PC-3 (cell line): ENCODE results near the gene PKP2. TPM values are rescaled to one million over a fixed set of nuclear protein-coding genes. Genes with fewer than 3 reads are reported as not detected.

Experiments
- ATAC-seq: fragments of 200-7000 bp; cut with Tn5 transposase; 2 replicates; pipeline ENCODE4 v1.9.1; 2020; ENCODE audit warnings: mild to moderate bottlenecking, moderate library complexity
- BruUV-seq: library from RNA; stranded (reverse); fragments of 400-500 nt; replicated peaks from 2 replicates; lab custom pipeline; 2021; lab: Mats Ljungman, UMichigan
- CTCF ChIA-PET: fragments of 300-600 bp; sonication (Branson Sonifier 250); formaldehyde crosslinking; loops from one replicate; lab custom pipeline; 2022; ENCODE audit warnings: antibody characterized with exemption; lab: Charles Lee
- POLR2A ChIA-PET: fragments of 300-600 bp; sonication (Branson Sonifier 250); formaldehyde crosslinking; loops from one replicate; lab custom pipeline; 2022; ENCODE audit warnings: antibody characterized with exemption; ENCODE audit not compliant: unreplicated experiment; lab: Charles Lee
- DNase-seq: peaks from one replicate; pipeline ENCODE4 v3.0.0-alpha.2; 2015
- H2AFZ ChIP-seq: fragments of 300-600 bp; sonication (generic); 2 replicates; pipeline ENCODE4 v1.6.0; 2016; ENCODE audit warnings: antibody characterized with exemption, low read length
- H3F3A ChIP-seq: fragments of 300-600 bp; sonication (generic); one replicate; pipeline ENCODE4 v1.6.0; 2017; ENCODE audit warnings: antibody characterized with exemption, low read length, control low read depth, mild to moderate bottlenecking; ENCODE audit not compliant: unreplicated experiment
- H3K27ac ChIP-seq: fragments of 300-600 bp; sonication (generic); 2 replicates; pipeline ENCODE4 v1.5.1; 2016; ENCODE audit warnings: mild to moderate bottlenecking, low read length
- H3K27me3 ChIP-seq: fragments of 300-600 bp; sonication (generic); 2 replicates; pipeline ENCODE4 v1.6.1; 2016; ENCODE audit warnings: low read length, mixed read lengths
- H3K36me3 ChIP-seq: fragments of 300-600 bp; sonication (generic); 2 replicates; pipeline ENCODE4 v1.6.1; 2016; ENCODE audit warnings: low read depth, mixed run types, low read length, mixed read lengths
- H3K4me1 ChIP-seq: fragments of 300-600 bp; sonication (generic); 2 replicates; pipeline ENCODE4 v1.5.1; 2016; ENCODE audit warnings: low read length; ENCODE audit not compliant: insufficient read depth
- H3K4me2 ChIP-seq: fragments of 300-600 bp; sonication (generic); 2 replicates; pipeline ENCODE4 v1.6.0; 2016; ENCODE audit warnings: low read length
- H3K4me3 ChIP-seq: fragments of 300-600 bp; sonication (generic); 2 replicates; pipeline ENCODE4 v1.5.1; 2016; ENCODE audit warnings: mild to moderate bottlenecking, low read length, mixed read lengths
- H3K79me2 ChIP-seq: fragments of 300-600 bp; sonication (generic); 2 replicates; pipeline ENCODE4 v1.6.1; 2017; ENCODE audit warnings: low read length, mixed read lengths
- H3K9ac ChIP-seq: fragments of 300-600 bp; sonication (generic); 2 replicates; pipeline ENCODE4 v1.6.0; 2016; ENCODE audit warnings: mild to moderate bottlenecking, low read length
- H3K9me2 ChIP-seq: fragments of 300-600 bp; sonication (generic); replicated peaks from 2 replicates; pipeline ENCODE4 v1.6.1; 2016; ENCODE audit warnings: mixed run types, low read length, mixed read lengths
- H3K9me3 ChIP-seq: fragments of 300-600 bp; sonication (generic); 2 replicates; pipeline ENCODE4 v1.6.1; 2016; ENCODE audit warnings: low read length, mixed read lengths
- H4K20me1 ChIP-seq: fragments of 300-600 bp; sonication (generic); 2 replicates; pipeline ENCODE4 v1.6.1; 2016; ENCODE audit warnings: low read length, mixed read lengths
- EZH2 ChIP-seq: fragments of 300-600 bp; sonication (generic); IDR thresholded peaks from one replicate; pipeline ENCODE4 v1.6.1; 2017; ENCODE audit warnings: antibody characterized with exemption, mild to moderate bottlenecking, low read length; ENCODE audit not compliant: unreplicated experiment
- EZH2phosphoT487 ChIP-seq: fragments of 300-600 bp; sonication (generic); IDR thresholded peaks from 2 replicates; pipeline ENCODE4 v1.6.1; 2018; ENCODE audit warnings: mild to moderate bottlenecking, antibody characterized with exemption, low read length, borderline replicate concordance
- intact Hi-C: fragments of 100-400 bp; cut with micrococcal nuclease; formaldehyde crosslinking; loops from 2 replicates; pipeline ENCODE4 v1.9.0; 2023
- total RNA-seq: library from RNA; depleted of rRNA; stranded (reverse); fragments of >200 nt; gene quantifications from 2 replicates; pipeline ENCODE4 v1.2.3, GENCODE V29; 2014
- TF ChIP-seq, protein P1 (sequence below): fragments of 300-600 bp; sonication (generic); conservative IDR thresholded peaks from 2 replicates; pipeline ENCODE4 v1.5.1; 2017; ENCODE audit warnings: antibody characterized with exemption, low read depth, mild to moderate bottlenecking, low read length

The PKP2 gene
- total RNA-seq, 1 experiment from 2014 or later, result 12.7 TPM

GRCh38 chr12:32768518-32768917 is 128.1 kb downstream of the PKP2 start:
- ChIA-PET POLR2A (no interaction called here), CTCF (no interaction called here)
- no peak overlapping the region for H2AFZ ChIP-seq
- H3K9ac ChIP-seq, result no peak overlapping the region
- BruUV-seq, result no TSS peak
- no peaks in the 10 kb centered on the region for H3K36me3 ChIP-seq
- no peaks in the 10 kb centered on the region for H3F3A ChIP-seq
- no peak overlapping the region for H3K4me2 ChIP-seq
- TF ChIP-seq EZH2 (no peak), EZH2phosphoT487 (no peak)
- TF ChIP-seq, protein P1, sequence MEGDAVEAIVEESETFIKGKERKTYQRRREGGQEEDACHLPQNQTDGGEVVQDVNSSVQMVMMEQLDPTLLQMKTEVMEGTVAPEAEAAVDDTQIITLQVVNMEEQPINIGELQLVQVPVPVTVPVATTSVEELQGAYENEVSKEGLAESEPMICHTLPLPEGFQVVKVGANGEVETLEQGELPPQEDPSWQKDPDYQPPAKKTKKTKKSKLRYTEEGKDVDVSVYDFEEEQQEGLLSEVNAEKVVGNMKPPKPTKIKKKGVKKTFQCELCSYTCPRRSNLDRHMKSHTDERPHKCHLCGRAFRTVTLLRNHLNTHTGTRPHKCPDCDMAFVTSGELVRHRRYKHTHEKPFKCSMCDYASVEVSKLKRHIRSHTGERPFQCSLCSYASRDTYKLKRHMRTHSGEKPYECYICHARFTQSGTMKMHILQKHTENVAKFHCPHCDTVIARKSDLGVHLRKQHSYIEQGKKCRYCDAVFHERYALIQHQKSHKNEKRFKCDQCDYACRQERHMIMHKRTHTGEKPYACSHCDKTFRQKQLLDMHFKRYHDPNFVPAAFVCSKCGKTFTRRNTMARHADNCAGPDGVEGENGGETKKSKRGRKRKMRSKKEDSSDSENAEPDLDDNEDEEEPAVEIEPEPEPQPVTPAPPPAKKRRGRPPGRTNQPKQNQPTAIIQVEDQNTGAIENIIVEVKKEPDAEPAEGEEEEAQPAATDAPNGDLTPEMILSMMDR, result no peak
- H3K4me3 ChIP-seq, result no peak overlapping the region
- DNase-seq (no peak), ATAC-seq (no peak)
- H3K9me3 ChIP-seq, result no peaks in the 10 kb centered on the region
- no peaks in the 10 kb centered on the region for H3K4me1 ChIP-seq
- intact Hi-C loops, result no loop called here
- H3K27me3 ChIP-seq, result no peaks in the 10 kb centered on the region
- H3K27ac ChIP-seq, result no peak overlapping the region
- H4K20me1 ChIP-seq, result no peaks in the 10 kb centered on the region
- no peaks in the 10 kb centered on the region for H3K79me2 ChIP-seq
- no peaks in the 10 kb centered on the region for H3K9me2 ChIP-seq

- H3K27me3 ChIP-seq, result no peaks in the 10 kb centered on the region
- TF ChIP-seq, protein P1, result no peak
- no peak for TF ChIP-seq EZH2phosphoT487
- no peak for TF ChIP-seq EZH2
- no peak overlapping the region for H3K9ac ChIP-seq
- no peaks in the 10 kb centered on the region for H4K20me1 ChIP-seq
- intact Hi-C loops, result no loop called here
- CTCF ChIA-PET, result no interaction called here
- H3F3A ChIP-seq, result no peaks in the 10 kb centered on the region
- no peaks in the 10 kb centered on the region for H3K9me2 ChIP-seq
- no peaks in the 10 kb centered on the region for H3K4me1 ChIP-seq
- no peaks in the 10 kb centered on the region for H3K9me3 ChIP-seq
- H3K79me2 ChIP-seq, result no peaks in the 10 kb centered on the region
- no peak overlapping the region for H3K27ac ChIP-seq
- no peak for DNase-seq
- no peak overlapping the region for H3K4me2 ChIP-seq
- BruUV-seq, result no TSS peak
- H2AFZ ChIP-seq, result no peak overlapping the region
- no peak overlapping the region for H3K4me3 ChIP-seq
- no peaks in the 10 kb centered on the region for H3K36me3 ChIP-seq
- POLR2A ChIA-PET, result no interaction called here
- ATAC-seq, result no peak
Observed at GRCh38 chr12:32765906-32766305, 130.7 kb downstream of the PKP2 start.

GRCh38 chr12:32761716-32762115 is 134.9 kb downstream of the PKP2 start:
- H3K4me3 ChIP-seq, result no peak overlapping the region
- H3K9me2 ChIP-seq, result no peaks in the 10 kb centered on the region
- H3F3A ChIP-seq, result no peaks in the 10 kb centered on the region
- ChIA-PET POLR2A (no interaction called here), CTCF (no interaction called here)
- DNase-seq (no peak), ATAC-seq (no peak)
- H2AFZ ChIP-seq, result no peak overlapping the region
- H3K9me3 ChIP-seq, result no peaks in the 10 kb centered on the region
- TF ChIP-seq EZH2phosphoT487 (no peak), EZH2 (no peak)
- TF ChIP-seq, protein P1, result no peak
- H3K79me2 ChIP-seq, result no peaks in the 10 kb centered on the region
- intact Hi-C loops, result no loop called here
- no peaks in the 10 kb centered on the region for H4K20me1 ChIP-seq
- no peak overlapping the region for H3K27ac ChIP-seq
- no peaks in the 10 kb centered on the region for H3K36me3 ChIP-seq
- H3K9ac ChIP-seq, result no peak overlapping the region
- H3K4me1 ChIP-seq, result peaks cover 9% of the 10 kb centered on the region
- no peak overlapping the region for H3K4me2 ChIP-seq
- H3K27me3 ChIP-seq, result no peaks in the 10 kb centered on the region
- no TSS peak for BruUV-seq
